LHCN-M2 (cell line): Measurements from ENCODE around the gene STX17. TPM values are rescaled to one million over a fixed set of nuclear protein-coding genes. Genes with fewer than 3 reads are reported as not detected.
A peak's percentile ranks its signal among the peaks of the same experiment; 100 is the strongest.
"Not testable (repeated sequence)": the region's sequence is repeated elsewhere in the genome, so short reads cannot be mapped to it uniquely, and the experiment has no call there.

Experiments used
- DNase-seq: peaks from one replicate; pipeline ENCODE4 v3.0.0-alpha.2; 2012; ENCODE audit warnings: low read depth
- total RNA-seq: library from RNA; depleted of rRNA; stranded (reverse); fragments of >200 nt; gene quantifications from 2 replicates; pipeline ENCODE4 v1.2.3, GENCODE V29; 2014; rRNA removed

Gene STX17
- total RNA-seq, 1 experiment from 2014 or later: 13.4 TPM

- DNase-seq: no peak
Observed at GRCh38 chr9:99967457-99967856, 61.0 kb downstream of the STX17 start.

GRCh38 chr9:99970481-99970880 is 64.0 kb downstream of the STX17 start:
- DNase-seq: no peak

DNA sequence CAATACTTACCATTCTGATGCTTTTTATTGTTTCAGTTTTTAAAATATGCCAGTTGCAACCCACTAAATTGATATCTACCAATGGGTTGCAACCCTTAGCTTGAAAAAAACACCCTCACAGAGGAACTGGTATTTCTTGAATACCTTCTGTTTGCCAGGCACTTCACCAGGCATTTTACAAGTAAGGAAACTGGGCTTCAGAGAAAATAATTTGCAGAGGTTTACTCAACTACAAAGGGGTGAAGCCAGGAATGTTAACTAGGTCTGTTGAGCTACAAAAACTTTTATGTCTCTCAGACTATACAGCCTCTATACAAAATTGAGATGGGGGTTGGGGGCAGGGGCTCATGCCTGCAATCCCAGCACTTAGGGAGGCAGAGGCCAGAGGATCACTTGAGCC is 65.0 kb downstream of the STX17 start:
- no peak for DNase-seq

DNA sequence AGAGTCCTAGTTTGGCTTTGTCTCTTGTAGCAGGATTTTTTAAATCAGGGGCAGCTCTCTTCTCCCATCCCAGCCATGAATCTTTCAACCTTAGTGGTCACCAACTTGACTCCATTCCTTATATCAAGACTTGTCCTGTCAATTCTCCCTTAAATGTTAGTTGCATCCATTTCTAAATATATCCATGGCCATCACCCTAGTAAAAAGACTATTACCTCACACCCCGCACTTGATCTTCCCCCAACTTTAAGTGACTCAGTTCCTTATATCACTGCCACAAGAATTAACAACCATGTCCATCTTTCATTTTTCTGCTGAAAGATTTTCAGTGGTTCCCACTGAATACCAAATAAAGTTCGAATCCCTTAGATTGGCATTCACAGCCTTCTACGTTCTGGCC is 67.0 kb downstream of the STX17 start:
- no peak for DNase-seq

DNA sequence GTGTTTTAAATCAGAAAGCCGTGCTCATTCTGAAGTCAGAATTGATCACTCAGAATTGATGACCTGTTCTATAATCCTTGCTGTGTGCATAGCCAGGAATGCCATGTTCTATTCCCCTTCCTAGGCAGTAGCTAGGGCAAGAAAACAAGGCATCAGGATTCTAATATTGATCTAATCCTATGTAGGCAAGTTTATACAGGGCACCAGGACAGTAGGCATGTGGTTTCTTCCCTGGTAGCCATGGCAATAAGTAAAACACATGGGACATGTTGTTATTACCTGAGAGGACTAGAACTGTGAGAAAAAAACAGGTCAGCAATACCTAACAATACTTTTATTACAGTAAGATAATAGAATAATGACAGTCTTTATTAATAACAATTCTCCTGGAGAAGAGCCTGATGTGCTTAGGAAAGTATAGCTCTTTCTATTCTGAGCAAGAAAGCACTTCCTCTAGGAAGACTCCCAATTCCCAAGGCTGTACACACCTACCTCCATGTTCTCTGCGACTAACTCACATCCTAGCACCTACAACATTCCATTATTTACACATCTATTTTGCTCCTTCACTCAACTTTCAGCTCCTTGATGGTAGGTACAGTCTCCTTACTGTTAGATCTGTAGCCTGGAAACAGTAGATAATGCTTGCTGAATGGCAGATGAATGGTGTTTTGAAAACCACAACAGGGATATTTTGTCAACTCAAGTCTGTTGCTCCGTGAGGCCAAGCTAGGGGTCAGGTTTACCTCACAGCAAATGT is 70.8 kb downstream of the STX17 start:
- DNase-seq: no peak

DNA sequence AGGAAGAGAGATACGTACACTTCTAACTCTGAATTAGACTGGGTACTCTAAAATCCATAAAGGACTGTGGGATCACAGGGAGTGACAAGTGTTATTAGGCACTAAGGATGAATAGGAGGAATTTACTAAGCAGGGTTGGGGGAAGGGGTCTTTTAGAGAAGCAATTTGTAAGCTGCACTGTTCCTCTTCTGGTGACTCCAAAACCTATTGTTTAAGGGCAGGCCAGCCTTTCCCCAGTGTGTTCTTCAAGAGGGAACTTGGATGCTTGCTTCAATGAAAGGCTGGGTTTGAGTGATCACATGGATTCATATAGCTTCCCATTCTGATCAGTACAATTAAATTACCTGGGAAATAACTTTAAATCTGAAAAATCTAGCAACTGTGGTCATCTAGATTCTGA is 71.8 kb downstream of the STX17 start:
- no peak for DNase-seq

DNA sequence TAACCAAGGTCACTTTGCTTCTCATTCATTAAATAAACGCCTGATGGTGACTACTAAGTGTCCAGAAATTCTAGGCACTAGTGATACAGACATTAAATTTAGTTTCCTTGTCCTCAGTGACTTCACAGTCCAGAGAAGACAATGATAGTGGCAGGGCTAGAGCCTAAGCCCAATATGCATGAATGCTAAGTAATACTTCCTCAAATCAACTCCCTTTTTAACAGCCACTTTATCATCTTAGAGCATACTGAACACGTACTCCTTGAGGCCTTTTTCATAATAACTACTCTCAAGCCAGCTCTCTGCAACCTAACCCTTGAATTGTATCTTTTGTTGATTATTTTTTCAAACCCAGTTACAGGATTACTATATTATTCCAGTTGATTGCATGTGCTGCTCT is 74.1 kb downstream of the STX17 start:
- no peak for DNase-seq

GRCh38 chr9:99986642-99987041 is 80.2 kb downstream of the STX17 start:
- no peak for DNase-seq

DNA sequence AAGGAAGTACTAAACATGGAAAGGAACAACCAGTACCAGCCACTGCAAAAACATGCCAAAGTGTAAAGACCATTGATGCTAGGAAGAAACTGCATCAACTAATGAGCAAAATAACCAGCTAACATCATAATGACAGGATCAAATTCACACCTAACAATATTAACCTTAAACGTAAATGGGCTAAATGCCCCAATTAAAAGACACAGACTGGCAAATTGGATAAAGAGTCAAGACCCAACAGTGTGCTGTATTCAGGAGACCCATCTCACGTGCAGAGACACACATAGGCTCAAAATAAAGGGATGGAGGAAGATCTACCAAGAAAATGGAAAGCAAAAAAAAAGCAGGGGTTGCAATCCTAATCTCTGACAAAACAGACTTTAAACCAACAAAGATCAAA is 84.1 kb downstream of the STX17 start:
- DNase-seq: not testable (repeated sequence)

DNA sequence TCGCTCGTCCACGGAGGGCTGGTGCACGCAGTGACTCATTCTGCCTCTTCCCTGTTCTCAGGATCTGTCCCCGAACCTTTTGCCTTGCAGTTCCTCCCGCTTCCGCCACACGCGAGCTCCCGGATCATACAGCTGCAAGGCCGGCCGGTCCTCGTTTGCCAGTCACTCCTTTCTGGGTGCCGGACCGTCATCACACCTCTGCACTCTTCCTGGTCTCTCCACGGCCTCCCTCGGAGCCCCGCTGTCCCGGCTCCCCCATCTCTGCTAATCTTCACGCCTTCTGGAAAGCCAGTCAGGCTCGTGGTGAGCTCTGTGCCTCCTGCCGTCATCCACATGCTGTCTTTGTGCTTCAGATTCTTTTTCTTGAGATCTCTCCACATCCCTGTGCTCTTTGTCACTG is 91.8 kb downstream of the STX17 start:
- no peak for DNase-seq

DNA sequence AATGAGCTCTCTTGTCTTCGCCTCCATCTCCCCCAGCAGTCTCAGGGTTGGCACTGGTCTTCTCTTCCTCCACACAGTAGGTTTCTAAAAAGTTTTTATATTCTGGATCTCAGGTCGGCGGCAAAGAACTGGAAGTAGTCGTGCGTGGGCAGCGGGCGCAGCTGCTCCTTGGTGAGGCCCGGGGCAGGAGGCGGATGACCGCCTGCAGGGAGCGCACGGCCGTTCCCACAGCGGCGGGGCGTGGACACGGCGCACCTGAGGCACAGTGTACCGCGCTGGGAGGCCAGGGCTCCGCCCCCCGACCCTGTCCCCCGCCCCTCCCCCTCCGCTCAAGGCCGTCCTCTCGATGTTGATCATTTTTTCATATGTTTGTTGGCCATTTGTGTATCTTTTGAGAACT is 92.4 kb downstream of the STX17 start:
- no peak for DNase-seq

- DNase-seq: no peak
Observed at GRCh38 chr9:99999797-100000196, 93.3 kb downstream of the STX17 start.

- peak; percentile 54 for DNase-seq
Observed at GRCh38 chr9:100011062-100011681, 104.7 kb downstream of the STX17 start.

DNA sequence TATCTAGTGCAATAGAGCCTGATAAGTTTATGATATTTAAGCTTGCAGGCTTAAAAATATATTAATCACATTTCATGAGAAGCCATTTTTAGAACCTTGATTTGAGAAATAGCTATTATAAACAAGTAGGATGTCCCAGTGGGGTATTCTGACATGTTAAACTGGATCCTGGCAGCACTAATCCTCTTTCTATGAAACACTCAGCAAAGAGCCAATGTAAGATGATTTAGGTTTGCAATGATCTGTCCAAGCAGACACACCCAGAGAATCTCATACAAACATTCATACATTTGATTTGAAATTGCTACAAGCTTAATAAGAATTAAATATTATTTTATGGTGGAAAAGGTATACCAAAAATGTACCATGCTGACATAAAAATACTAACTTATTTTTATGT is 105.8 kb downstream of the STX17 start:
- no peak for DNase-seq

DNA sequence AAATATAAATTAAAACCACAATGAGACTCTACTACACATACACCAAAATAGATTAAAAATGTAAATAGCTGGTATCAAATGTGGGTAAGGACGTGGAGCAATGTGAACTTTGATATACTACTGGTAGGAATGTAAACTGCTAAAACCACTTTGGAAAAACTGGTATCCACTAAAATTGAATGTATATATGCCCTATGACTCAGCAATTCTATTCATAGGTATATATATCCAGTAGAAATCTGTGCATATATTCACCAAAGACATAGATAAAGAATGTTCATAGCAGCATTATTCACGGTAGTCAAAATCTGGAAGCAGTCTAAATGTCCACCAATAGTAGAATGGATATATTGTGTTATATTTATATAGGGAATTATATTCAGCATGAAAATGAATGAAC is 107.1 kb downstream of the STX17 start:
- no peak for DNase-seq

- DNase-seq: no peak
Observed at GRCh38 chr9:100014846-100015245, 108.4 kb downstream of the STX17 start.

DNA sequence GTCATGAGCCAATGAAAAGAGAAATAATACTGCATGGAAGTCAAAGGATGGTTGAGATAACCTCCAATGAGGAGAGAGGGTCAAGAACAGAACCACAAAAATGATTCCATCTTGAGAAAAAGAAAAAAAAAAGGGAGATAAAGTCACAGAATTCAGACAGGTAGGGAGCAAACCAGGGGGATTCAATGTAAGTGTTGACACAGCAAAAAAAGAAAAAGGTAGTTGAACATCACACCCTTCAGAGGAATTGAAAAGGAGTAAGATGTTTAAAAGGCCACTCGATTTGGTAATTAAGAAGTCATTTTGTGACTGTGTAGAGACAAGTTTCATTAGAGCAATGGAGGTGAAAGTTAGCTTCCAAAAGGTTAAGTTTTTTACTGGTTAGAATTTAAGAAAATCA is 113.1 kb downstream of the STX17 start:
- DNase-seq: no peak

Other genes with a start within 250 kb of the STX17 start
- 0.06 and 0.19 TPM in 2 replicates for gene NR4A3, start 84.8 kb upstream of the STX17 start, total RNA-seq
- gene ERP44, start 192.3 kb downstream of the STX17 start, total RNA-seq: 13.9 TPM in 2 replicates
- gene INVS, start 192.6 kb downstream of the STX17 start, total RNA-seq: 16.3 and 16.6 TPM in 2 replicates